Caco-2 (cell line): ENCODE results near the gene PLPP6. TPM values are rescaled to one million over a fixed set of nuclear protein-coding genes. Genes with fewer than 3 reads are reported as not detected.

Experiments
- BruUV-seq: library from RNA; stranded (reverse); fragments of 400-500 nt; replicated peaks from 2 replicates; lab custom pipeline; 2021; lab: Mats Ljungman, UMichigan
- CTCF ChIA-PET: fragments of 300-600 bp; sonication (Branson Sonifier 250); formaldehyde crosslinking; loops from one replicate; lab custom pipeline; 2022; ENCODE audit warnings: antibody characterized with exemption; lab: Charles Lee
- POLR2A ChIA-PET: fragments of 300-600 bp; sonication (Branson Sonifier 250); formaldehyde crosslinking; loops from one replicate; lab custom pipeline; 2022; ENCODE audit warnings: antibody characterized with exemption; lab: Charles Lee
- DNase-seq, 2 experiments: peaks; one replicate each; pipeline versions ENCODE4 v3.0.0 to v3.0.0-alpha.2; 2020 to 2022
- H3K27me3 ChIP-seq: replicated peaks from 2 replicates; pipeline ENCODE4 v1.6.0; 2011; ENCODE audit warnings: low read length; ENCODE audit not compliant: control insufficient read depth, insufficient read depth
- H3K36me3 ChIP-seq: 2 replicates; pipeline ENCODE4 v1.5.1; 2011; ENCODE audit warnings: low read length; ENCODE audit not compliant: control insufficient read depth, insufficient read depth
- H3K4me1 ChIP-seq: fragments of 250-450 bp; sonication (Bioruptor Pico); 2 replicates; pipeline ENCODE4 v1.5.1; 2020; ENCODE audit warnings: mild to moderate bottlenecking
- H3K4me3 ChIP-seq: 2 replicates; pipeline ENCODE4 v1.5.1; 2011; ENCODE audit warnings: low read depth, mild to moderate bottlenecking, control low read depth, low read length
- H3K9me3 ChIP-seq: fragments of 250-450 bp; sonication (Bioruptor Pico); 2 replicates; pipeline ENCODE4 v1.5.1; 2020; ENCODE audit warnings: mild to moderate bottlenecking, moderate library complexity
- H3K27ac Mint-ChIP-seq: one replicate; pipeline ENCODE4 v1.8.0; 2022; ENCODE audit warnings: mixed read lengths; ENCODE audit not compliant: unreplicated experiment
- H3K27me3 Mint-ChIP-seq: one replicate; pipeline ENCODE4 v1.8.0; 2022; ENCODE audit warnings: mixed read lengths; ENCODE audit not compliant: insufficient read depth, unreplicated experiment
- H3K36me3 Mint-ChIP-seq: one replicate; pipeline ENCODE4 v1.8.0; 2022; ENCODE audit warnings: mild to moderate bottlenecking, mixed read lengths; ENCODE audit not compliant: insufficient read depth, unreplicated experiment
- H3K4me1 Mint-ChIP-seq: one replicate; pipeline ENCODE4 v1.8.0; 2022; ENCODE audit warnings: low read depth, mixed read lengths; ENCODE audit not compliant: unreplicated experiment
- H3K4me3 Mint-ChIP-seq: one replicate; pipeline ENCODE4 v1.8.0; 2022; ENCODE audit warnings: mild to moderate bottlenecking, moderate library complexity, mixed read lengths; ENCODE audit not compliant: unreplicated experiment
- H3K9me3 Mint-ChIP-seq: one replicate; pipeline ENCODE4 v1.8.0; 2022; ENCODE audit warnings: mixed read lengths; ENCODE audit not compliant: unreplicated experiment
- CTCF ChIP-seq, 2 experiments: fragments of 200-600 bp in 1 of 2; IDR thresholded peaks; 1 replicate in 1 of 2; 2 replicates in 1 of 2; pipeline versions ENCODE4 v1.5.1 to v1.8.0; 2011 to 2022; ENCODE audit warnings: antibody characterized with exemption in 1 of 2, control low read depth in 1 of 2, inconsistent platforms in 1 of 2, low read depth in 1 of 2, low read length in 1 of 2, mild to moderate bottlenecking in 1 of 2, moderate library complexity in 1 of 2; ENCODE audit not compliant: insufficient read depth in 1 of 2, severe bottlenecking in 1 of 2, unreplicated experiment in 1 of 2
- intact Hi-C: fragments of 100-400 bp; cut with micrococcal nuclease; formaldehyde crosslinking; loops from one replicate; pipeline ENCODE4 v1.10.0; 2022; ENCODE audit not compliant: unreplicated experiment
- total RNA-seq: library from RNA; stranded (reverse); gene quantifications from 2 replicates; pipeline ENCODE4 v1.2.3, GENCODE V29; 2022

Gene PLPP6
- total RNA-seq, 1 experiment from 2014 or later: 7.2 TPM

GRCh38 chr9:4615778-4616177 lies 46.3 kb upstream of the PLPP6 start:
- ChIA-PET CTCF (no interaction called here), POLR2A (no interaction called here)
- no peak overlapping the region for H3K4me3 ChIP-seq
- no TSS peak for BruUV-seq
- no peak overlapping the region for H3K27ac Mint-ChIP-seq
- H3K9me3 ChIP-seq: no peaks in the 10 kb centered on the region
- no peak overlapping the region for H3K4me3 Mint-ChIP-seq
- intact Hi-C loops: no loop called here
- TF ChIP-seq CTCF (IDR thresholded peaks at IDR 0.05; ENCODE audit: insufficient read depth in 1 of 2, low read depth in 1 of 2, low read length in 1 of 2, severe bottlenecking in 1 of 2, unreplicated experiment in 1 of 2): no peak
- H3K27me3 ChIP-seq: no peaks in the 10 kb centered on the region
- H3K36me3 ChIP-seq: no peaks in the 10 kb centered on the region
- no peak for DNase-seq
- no peaks in the 10 kb centered on the region; the same call in 1 of the 2 replicates for H3K4me1 ChIP-seq
- H3K4me1 Mint-ChIP-seq: peaks cover 13% of the 10 kb centered on the region
- H3K9me3 Mint-ChIP-seq: no peaks in the 10 kb centered on the region
- H3K27me3 Mint-ChIP-seq: no peaks in the 10 kb centered on the region
- no peaks in the 10 kb centered on the region for H3K36me3 Mint-ChIP-seq

- POLR2A ChIA-PET: no interaction called here
- Histone ChIP-seq H3K27me3 (no peaks in the 10 kb centered on the region), H3K4me3 (no peak overlapping the region), H3K9me3 (no peaks in the 10 kb centered on the region), H3K4me1 (no peaks in the 10 kb centered on the region; the same call in 1 of the 2 replicates), H3K36me3 (no peaks in the 10 kb centered on the region)
- H3K27me3 Mint-ChIP-seq: no peaks in the 10 kb centered on the region
- BruUV-seq: no TSS peak
- no peaks in the 10 kb centered on the region for H3K36me3 Mint-ChIP-seq
- no peak for DNase-seq
- intact Hi-C loops: no loop called here
- CTCF ChIA-PET: no interaction called here
- no peaks in the 10 kb centered on the region for H3K9me3 Mint-ChIP-seq
- no peak for TF ChIP-seq CTCF (IDR thresholded peaks at IDR 0.05; ENCODE audit: insufficient read depth in 1 of 2, low read depth in 1 of 2, low read length in 1 of 2, severe bottlenecking in 1 of 2, unreplicated experiment in 1 of 2)
- H3K4me1 Mint-ChIP-seq: peaks cover 13% of the 10 kb centered on the region
- H3K4me3 Mint-ChIP-seq: no peak overlapping the region
- H3K27ac Mint-ChIP-seq: no peak overlapping the region
Measured at GRCh38 chr9:4617752-4618151, 44.3 kb upstream of the PLPP6 start.

GRCh38 chr9:4618700-4619099 lies 43.4 kb upstream of the PLPP6 start:
- BruUV-seq: no TSS peak
- no peaks in the 10 kb centered on the region for H3K36me3 Mint-ChIP-seq
- H3K36me3 ChIP-seq: no peaks in the 10 kb centered on the region
- no peak overlapping the region for H3K27ac Mint-ChIP-seq
- no peaks in the 10 kb centered on the region for H3K27me3 ChIP-seq
- TF ChIP-seq CTCF (IDR thresholded peaks at IDR 0.05; ENCODE audit: insufficient read depth in 1 of 2, low read depth in 1 of 2, low read length in 1 of 2, severe bottlenecking in 1 of 2, unreplicated experiment in 1 of 2): no peak
- no peaks in the 10 kb centered on the region for H3K9me3 Mint-ChIP-seq
- no peaks in the 10 kb centered on the region; the same call in 1 of the 2 replicates for H3K4me1 ChIP-seq
- H3K9me3 ChIP-seq: no peaks in the 10 kb centered on the region
- ChIA-PET POLR2A (no interaction called here), CTCF (no interaction called here)
- H3K27me3 Mint-ChIP-seq: no peaks in the 10 kb centered on the region
- DNase-seq: no peak
- intact Hi-C loops: no loop called here
- H3K4me3 Mint-ChIP-seq: no peak overlapping the region
- no peak overlapping the region for H3K4me3 ChIP-seq
- peaks cover 13% of the 10 kb centered on the region for H3K4me1 Mint-ChIP-seq
